Endodermal cell (in vitro differentiated cells): ENCODE data around the gene RAB27B. TPM values are rescaled to one million over a fixed set of nuclear protein-coding genes. Genes with fewer than 3 reads are reported as not detected.

Experiments used
- DNase-seq: peaks from one replicate; pipeline ENCODE4 v3.0.0-alpha.2; 2017
- H3K27ac ChIP-seq: 2 replicates; pipeline ENCODE4 v1.5.1; 2013; ENCODE audit warnings: mild to moderate bottlenecking, low read depth, low read length, moderate library complexity
- H3K27me3 ChIP-seq: 2 replicates; pipeline ENCODE4 v1.6.1; 2013; ENCODE audit warnings: mild to moderate bottlenecking, low read length, moderate library complexity; ENCODE audit not compliant: insufficient read depth, control insufficient read depth, poor library complexity, severe bottlenecking
- H3K36me3 ChIP-seq: 2 replicates; pipeline ENCODE4 v1.7.0; 2013; ENCODE audit warnings: mild to moderate bottlenecking, low read length, moderate library complexity; ENCODE audit not compliant: control insufficient read depth, insufficient read depth
- H3K4me1 ChIP-seq: one replicate; pipeline ENCODE4 v1.7.0; 2013; ENCODE audit warnings: low read length; ENCODE audit not compliant: control insufficient read depth, insufficient read depth
- H3K4me3 ChIP-seq: 2 replicates; pipeline ENCODE4 v1.5.1; 2013; ENCODE audit warnings: mild to moderate bottlenecking, low read length, moderate library complexity
- H3K9ac ChIP-seq: 2 replicates; pipeline ENCODE4 v1.6.1; 2013; ENCODE audit warnings: mild to moderate bottlenecking, low read length, moderate library complexity; ENCODE audit not compliant: poor library complexity, severe bottlenecking; ENCODE audit errors: extremely low read depth
- H3K9me3 ChIP-seq: 2 replicates; pipeline ENCODE4 v1.6.1; 2013; ENCODE audit warnings: mild to moderate bottlenecking, low read length, moderate library complexity; ENCODE audit not compliant: control insufficient read depth
- H3K27ac Mint-ChIP-seq: 2 replicates; pipeline ENCODE4 v1.8.0; 2020; ENCODE audit warnings: mixed read lengths
- H3K27me3 Mint-ChIP-seq: 2 replicates; pipeline ENCODE4 v1.8.0; 2021; ENCODE audit warnings: mild to moderate bottlenecking, mixed read lengths; ENCODE audit not compliant: insufficient read depth
- H3K36me3 Mint-ChIP-seq: 2 replicates; pipeline ENCODE4 v1.8.0; 2020; ENCODE audit warnings: low read depth, mixed read lengths
- H3K4me1 Mint-ChIP-seq: 2 replicates; pipeline ENCODE4 v1.8.0; 2020; ENCODE audit warnings: mixed read lengths
- H3K4me3 Mint-ChIP-seq: 2 replicates; pipeline ENCODE4 v1.8.0; 2020; ENCODE audit warnings: mild to moderate bottlenecking, moderate library complexity, mixed read lengths
- H3K9me3 Mint-ChIP-seq: 2 replicates; pipeline ENCODE4 v1.8.0; 2020; ENCODE audit warnings: mild to moderate bottlenecking, mixed read lengths
- WGBS, 2 experiments: methylation state at CpG; one replicate each; pipeline versions ENCODE4 v1.1.5 to v1.1.7; 2013; ENCODE audit warnings: missing lambda C conversion rate in 2 of 2, mixed read lengths in 1 of 2; ENCODE audit not compliant: insufficient coverage in 1 of 2, insufficient read length in 1 of 2; 5-methylcytosine and 5-hydroxymethylcytosine counted together
- total RNA-seq, 2 donors: library from RNA; stranded (reverse); fragmentation: NEBNext Ultra II Directional in 1 of 2; extraction: Animal tissue kit (Norgen Biotek cat#: 25700) in 1 of 2; gene quantifications; 2 replicates in 1 of 2; 3 replicates in 1 of 2; pipeline ENCODE4 v1.2.1, GENCODE V29; 2021
- TF ChIP-seq, protein P1 (sequence below): fragments of 200-600 bp; sonication (generic); conservative IDR thresholded peaks from 2 replicates; pipeline ENCODE4 v1.5.0; 2021; ENCODE audit warnings: antibody characterized with exemption, mild to moderate bottlenecking

RAB27B gene
- total RNA-seq, 2 donors from 2014 or later, result 0.40 to 0.99 TPM

DNA sequence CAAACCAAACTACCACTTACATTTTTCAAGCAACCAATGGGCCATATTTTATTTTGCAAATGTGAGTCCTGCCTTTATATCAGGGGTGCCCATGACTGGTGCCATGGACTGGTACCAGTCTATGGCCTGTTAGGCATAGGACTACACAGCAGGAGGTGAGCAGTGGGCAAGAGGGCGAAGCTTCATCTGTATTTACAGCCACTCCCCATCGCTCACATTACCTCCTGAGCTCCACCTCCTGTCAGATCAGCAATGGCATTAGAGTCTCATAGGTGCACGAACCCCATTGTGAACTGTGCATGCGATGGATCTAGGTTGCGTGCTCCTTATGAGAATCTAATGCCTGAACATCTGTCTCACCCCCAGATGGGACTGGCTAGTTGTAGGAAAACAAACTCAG lies 77.4 kb downstream of the RAB27B start:
- TF ChIP-seq, protein P1, sequence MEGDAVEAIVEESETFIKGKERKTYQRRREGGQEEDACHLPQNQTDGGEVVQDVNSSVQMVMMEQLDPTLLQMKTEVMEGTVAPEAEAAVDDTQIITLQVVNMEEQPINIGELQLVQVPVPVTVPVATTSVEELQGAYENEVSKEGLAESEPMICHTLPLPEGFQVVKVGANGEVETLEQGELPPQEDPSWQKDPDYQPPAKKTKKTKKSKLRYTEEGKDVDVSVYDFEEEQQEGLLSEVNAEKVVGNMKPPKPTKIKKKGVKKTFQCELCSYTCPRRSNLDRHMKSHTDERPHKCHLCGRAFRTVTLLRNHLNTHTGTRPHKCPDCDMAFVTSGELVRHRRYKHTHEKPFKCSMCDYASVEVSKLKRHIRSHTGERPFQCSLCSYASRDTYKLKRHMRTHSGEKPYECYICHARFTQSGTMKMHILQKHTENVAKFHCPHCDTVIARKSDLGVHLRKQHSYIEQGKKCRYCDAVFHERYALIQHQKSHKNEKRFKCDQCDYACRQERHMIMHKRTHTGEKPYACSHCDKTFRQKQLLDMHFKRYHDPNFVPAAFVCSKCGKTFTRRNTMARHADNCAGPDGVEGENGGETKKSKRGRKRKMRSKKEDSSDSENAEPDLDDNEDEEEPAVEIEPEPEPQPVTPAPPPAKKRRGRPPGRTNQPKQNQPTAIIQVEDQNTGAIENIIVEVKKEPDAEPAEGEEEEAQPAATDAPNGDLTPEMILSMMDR, result no peak
- Mint-ChIP-seq H3K27ac (no peak overlapping the region), H3K36me3 (no peaks in the 10 kb centered on the region), H3K27me3 (no peaks in the 10 kb centered on the region), H3K4me1 (no peaks in the 10 kb centered on the region), H3K9me3 (peaks cover 3% of the 10 kb centered on the region), H3K4me3 (no peak overlapping the region)
- WGBS, 2 experiments, result 61 to 75% methylated on average over 3 to 5 of the region's 5 CpGs
- H3K9me3 ChIP-seq, result no peaks in the 10 kb centered on the region
- DNase-seq, result no peak
- H3K36me3 ChIP-seq, result no peaks in the 10 kb centered on the region
- H3K27ac ChIP-seq, result no peak overlapping the region
- no peaks in the 10 kb centered on the region for H3K27me3 ChIP-seq
- H3K4me3 ChIP-seq, result no peak overlapping the region
- no peaks in the 10 kb centered on the region for H3K4me1 ChIP-seq
- H3K9ac ChIP-seq, result no peak overlapping the region

DNA sequence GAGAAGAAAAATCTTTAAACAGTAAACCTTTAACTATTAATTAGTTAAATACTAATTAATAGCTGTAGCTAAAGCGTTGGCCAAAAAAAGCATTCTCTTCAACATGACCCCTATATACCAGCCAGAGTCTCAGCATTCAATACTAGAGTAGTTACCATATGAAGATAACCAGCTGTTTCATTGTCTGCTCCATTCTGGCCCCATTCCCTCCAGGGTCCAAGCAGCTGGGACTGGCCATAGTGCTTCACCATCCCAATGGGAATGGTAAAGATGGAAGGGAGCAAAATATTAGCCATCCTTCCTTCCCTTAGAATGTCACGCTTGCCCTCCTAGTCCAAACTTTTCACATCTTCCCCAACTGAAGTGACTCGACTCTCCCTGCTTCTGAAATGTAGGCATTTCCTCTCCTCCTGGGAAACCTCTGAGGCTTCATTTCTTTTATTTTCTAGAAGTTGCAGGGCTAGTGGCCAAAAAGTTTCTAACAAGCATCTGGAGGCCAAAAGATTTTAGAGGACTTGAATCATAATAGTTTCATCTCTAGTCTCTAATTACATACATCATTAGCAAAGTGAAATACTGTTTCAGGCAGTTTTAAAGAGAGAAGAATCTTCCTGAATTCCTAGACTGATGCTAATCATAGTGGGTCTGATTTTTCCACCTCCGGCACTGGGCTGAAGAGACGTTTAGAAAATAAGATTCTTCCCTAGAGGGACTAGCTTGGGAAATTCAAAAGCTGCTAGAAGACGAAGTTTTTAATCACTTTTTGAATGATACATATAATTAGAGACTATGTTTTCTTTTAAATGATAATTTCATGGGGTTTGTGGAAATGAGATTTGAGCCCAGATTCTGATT lies 78.3 kb downstream of the RAB27B start:
- no peaks in the 10 kb centered on the region for H3K4me1 Mint-ChIP-seq
- TF ChIP-seq, protein P1, result no peak
- H3K36me3 ChIP-seq, result no peaks in the 10 kb centered on the region
- no peak for DNase-seq
- no peaks in the 10 kb centered on the region for H3K27me3 Mint-ChIP-seq
- 86% methylated on average over 5 of the region's 6 CpGs; no CpG with 5 or more reads in 1 of the 2 experiments for WGBS, 2 experiments
- H3K9ac ChIP-seq, result no peak overlapping the region
- no peak overlapping the region for H3K27ac ChIP-seq
- H3K9me3 Mint-ChIP-seq, result peaks cover 7% of the 10 kb centered on the region
- no peaks in the 10 kb centered on the region for H3K4me1 ChIP-seq
- H3K27ac Mint-ChIP-seq, result no peak overlapping the region
- no peaks in the 10 kb centered on the region for H3K27me3 ChIP-seq
- H3K4me3 Mint-ChIP-seq, result no peak overlapping the region
- H3K4me3 ChIP-seq, result no peak overlapping the region
- no peaks in the 10 kb centered on the region for H3K9me3 ChIP-seq
- H3K36me3 Mint-ChIP-seq, result no peaks in the 10 kb centered on the region

DNA sequence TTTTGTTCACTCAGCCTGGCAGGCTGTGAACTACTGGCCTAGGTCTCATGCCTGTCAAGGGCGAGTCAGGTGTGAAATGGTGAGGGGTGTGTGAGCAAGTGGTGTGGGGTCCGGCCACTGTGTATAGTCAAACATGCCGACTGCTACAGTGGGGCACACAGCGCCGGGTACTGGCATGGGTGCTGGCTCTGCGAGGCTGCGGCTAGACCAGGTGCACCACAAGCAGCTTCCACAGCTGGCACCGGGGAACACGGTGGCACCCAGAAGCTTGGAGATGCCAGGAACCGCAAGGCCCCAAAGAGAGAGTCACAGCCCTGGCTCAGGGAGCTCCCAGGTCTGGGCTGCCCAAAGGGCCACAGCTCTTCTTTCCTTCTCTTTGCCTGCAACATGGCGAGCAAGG lies 81.3 kb downstream of the RAB27B start:
- Histone ChIP-seq H3K27ac (no peak overlapping the region), H3K27me3 (no peaks in the 10 kb centered on the region), H3K4me1 (no peaks in the 10 kb centered on the region), H3K9me3 (no peaks in the 10 kb centered on the region), H3K36me3 (no peaks in the 10 kb centered on the region), H3K4me3 (no peak overlapping the region), H3K9ac (no peak overlapping the region)
- Mint-ChIP-seq H3K4me1 (peaks cover 5% of the 10 kb centered on the region), H3K27ac (no peak overlapping the region), H3K27me3 (no peaks in the 10 kb centered on the region), H3K36me3 (no peaks in the 10 kb centered on the region), H3K4me3 (no peak overlapping the region), H3K9me3 (peaks cover 7% of the 10 kb centered on the region)
- DNase-seq, result no peak
- WGBS, 2 experiments, result 83 to 86% methylated on average over 8 to 11 of the region's 11 CpGs
- TF ChIP-seq, protein P1, result no peak
